DOHH2 (cell line): ENCODE results near the gene IFNAR1.

Source experiments
- CTCF ChIP-seq: fragments of 200-600 bp; sonication (generic); IDR thresholded peaks from one replicate; pipeline ENCODE4 v1.5.1; 2014; ENCODE audit warnings: antibody characterized with exemption, mild to moderate bottlenecking, low read depth, low read length; ENCODE audit not compliant: poor library complexity, severe bottlenecking
- EZH2phosphoT487 ChIP-seq: fragments of 200-600 bp; sonication (generic); IDR thresholded peaks from 2 replicates; pipeline ENCODE4 v1.6.1; 2017; ENCODE audit warnings: borderline replicate concordance, mild to moderate bottlenecking, antibody characterized with exemption, low read length, moderate library complexity, mixed read lengths

- TF ChIP-seq CTCF (no peak), EZH2phosphoT487 (no peak)
Observed at GRCh38 chr21:33388188-33388587, 63.4 kb downstream of the IFNAR1 start.
